LoVo (cell line): Measurements from ENCODE around the gene OR10D3.
"Not testable (repeated sequence)": the region's sequence is repeated elsewhere in the genome, so short reads cannot be mapped to it uniquely, and the experiment has no call there.

ENCODE experiments used
- DNase-seq: peaks from one replicate; pipeline ENCODE4 v3.0.0-alpha.2; 2016; ENCODE audit warnings: low spot score

OR10D3 gene

GRCh38 chr11:124194293-124195188 is 11.4 kb downstream of the OR10D3 start:
- DNase-seq: no peak

GRCh38 chr11:124195189-124195734 is 12.1 kb downstream of the OR10D3 start:
- peak; percentile 42 for DNase-seq

- no peak for DNase-seq
These were observed 14.9 kb downstream of the OR10D3 start for GRCh38 chr11:124197999-124198398.

GRCh38 chr11:124198897-124199296 is 15.8 kb downstream of the OR10D3 start:
- no peak for DNase-seq

- DNase-seq: no peak
These were observed 16.6 kb downstream of the OR10D3 start for GRCh38 chr11:124199702-124200101.

GRCh38 chr11:124200671-124201070 is 17.5 kb downstream of the OR10D3 start:
- no peak for DNase-seq

GRCh38 chr11:124202951-124203350 is 19.8 kb downstream of the OR10D3 start:
- DNase-seq: no peak

GRCh38 chr11:124204008-124204407 is 20.9 kb downstream of the OR10D3 start:
- DNase-seq: no peak

GRCh38 chr11:124207102-124207792 is 24.1 kb downstream of the OR10D3 start:
- no peak for DNase-seq

- no peak for DNase-seq
These were observed 26.7 kb downstream of the OR10D3 start for GRCh38 chr11:124209824-124210357.

- no peak for DNase-seq
These were observed 27.3 kb downstream of the OR10D3 start for GRCh38 chr11:124210421-124210820.

- no peak for DNase-seq
These were observed 28.2 kb downstream of the OR10D3 start for GRCh38 chr11:124211321-124211720.

- no peak for DNase-seq
These were observed 30.9 kb downstream of the OR10D3 start for GRCh38 chr11:124214027-124214426.

GRCh38 chr11:124219126-124219525 is 36.0 kb downstream of the OR10D3 start:
- DNase-seq: no peak

- DNase-seq: no peak
These were observed 39.3 kb downstream of the OR10D3 start for GRCh38 chr11:124222407-124222806.

- DNase-seq: not testable (repeated sequence)
These were observed 41.7 kb downstream of the OR10D3 start for GRCh38 chr11:124224618-124225423.

GRCh38 chr11:124225471-124225870 is 42.3 kb downstream of the OR10D3 start:
- DNase-seq: no peak

- no peak for DNase-seq
These were observed 50.2 kb downstream of the OR10D3 start for GRCh38 chr11:124233376-124233775.
